GM19099 (cell line): Measurements from ENCODE around the gene PRR22.
A peak's percentile ranks its signal among the peaks of the same experiment; 100 is the strongest.

Source experiments
- POLR2A ChIP-seq: IDR thresholded peaks from 3 replicates; pipeline ENCODE4 v1.6.1; 2011; ENCODE audit warnings: low read depth; ENCODE audit not compliant: insufficient read length; ENCODE audit errors: extremely low read depth

Gene PRR22

DNA sequence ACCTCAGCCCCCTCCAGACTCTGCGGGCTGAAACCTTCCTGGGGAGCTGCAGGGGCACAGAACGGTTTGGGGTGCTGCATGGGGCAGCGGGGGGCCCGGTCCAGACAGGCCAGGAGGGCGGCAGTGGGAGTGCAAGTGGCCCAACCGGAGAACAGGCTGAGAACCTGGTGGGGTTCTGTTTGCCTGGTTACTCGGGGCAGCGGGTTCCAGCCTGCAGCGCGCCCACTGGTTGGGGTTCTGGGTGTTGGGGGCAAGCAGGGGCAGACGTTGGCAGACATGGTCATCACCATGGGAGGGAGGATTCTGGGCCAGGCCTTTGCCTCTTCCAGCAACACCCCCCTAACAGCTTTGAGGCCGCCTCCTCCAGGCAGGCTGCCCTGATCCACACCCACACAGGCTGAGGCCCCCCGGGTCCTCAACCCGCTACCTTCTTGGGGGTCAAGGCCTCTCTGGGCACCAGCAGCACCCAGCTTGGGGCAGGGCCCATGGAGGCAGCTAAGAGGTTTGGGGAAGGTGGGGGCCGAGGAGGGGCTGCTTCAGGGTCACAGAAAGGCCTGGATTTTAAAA lies at the start of gene PRR22:
PRR22 (minus strand) TSS at position 166 of the 567 bp plus-strand sequence; CDS start at position 80, 86 bp downstream.
- TF ChIP-seq POLR2A, result no peak

DNA sequence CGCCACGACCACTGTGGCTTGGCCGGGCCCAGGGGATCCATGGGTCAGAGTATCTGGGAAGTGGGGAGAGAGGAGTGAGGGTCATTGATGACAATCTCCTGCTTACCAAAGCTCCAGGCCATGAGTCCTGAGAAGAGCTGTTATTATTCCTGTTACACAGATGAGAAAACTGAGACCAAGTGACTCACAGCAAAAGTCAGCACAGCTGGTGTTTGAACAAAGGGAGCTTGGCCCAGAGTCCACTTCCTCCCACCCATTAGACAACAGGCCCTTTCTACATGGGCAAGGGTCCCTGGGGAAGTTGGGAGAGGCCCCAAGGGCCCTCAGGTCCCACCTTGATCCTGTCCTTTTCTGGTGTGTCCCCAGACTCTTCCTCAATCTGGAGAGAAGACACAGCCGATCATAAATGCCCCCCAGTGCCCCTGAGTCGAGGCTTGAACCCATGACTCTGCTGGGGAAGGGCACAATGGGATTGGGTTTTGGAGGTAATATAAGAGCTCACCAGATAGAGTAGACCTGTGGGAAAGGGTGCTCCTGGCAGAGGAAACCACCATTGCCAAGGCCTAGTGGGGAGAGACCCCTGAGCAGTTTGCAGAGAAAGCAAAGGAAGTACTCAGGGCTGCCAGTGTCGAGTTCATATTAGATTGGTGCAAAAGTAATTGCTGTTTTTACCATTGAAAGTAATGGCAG lies 48.1 kb upstream of the PRR22 start:
- TF ChIP-seq POLR2A, result no peak

DNA sequence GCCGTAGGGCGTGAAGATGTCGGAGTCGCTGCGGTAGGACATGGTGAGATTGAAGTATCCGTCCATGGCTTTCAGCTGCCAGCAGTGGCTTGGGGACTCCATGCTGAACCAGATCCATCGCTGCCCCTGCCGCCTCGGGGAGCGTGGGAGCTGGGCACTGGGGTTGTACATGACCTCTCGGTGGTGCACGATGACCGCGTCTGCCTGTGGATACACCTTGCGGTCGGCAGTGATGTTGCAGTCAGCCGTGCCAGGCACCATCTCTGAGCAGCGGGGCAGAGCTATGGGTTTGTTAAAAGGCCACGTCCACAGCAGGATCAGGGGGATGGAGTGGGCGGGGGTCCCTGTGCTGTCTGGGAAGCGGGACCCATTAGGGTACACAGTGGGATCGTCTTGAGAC lies 47.5 kb upstream of the PRR22 start:
- no peak for TF ChIP-seq POLR2A

DNA sequence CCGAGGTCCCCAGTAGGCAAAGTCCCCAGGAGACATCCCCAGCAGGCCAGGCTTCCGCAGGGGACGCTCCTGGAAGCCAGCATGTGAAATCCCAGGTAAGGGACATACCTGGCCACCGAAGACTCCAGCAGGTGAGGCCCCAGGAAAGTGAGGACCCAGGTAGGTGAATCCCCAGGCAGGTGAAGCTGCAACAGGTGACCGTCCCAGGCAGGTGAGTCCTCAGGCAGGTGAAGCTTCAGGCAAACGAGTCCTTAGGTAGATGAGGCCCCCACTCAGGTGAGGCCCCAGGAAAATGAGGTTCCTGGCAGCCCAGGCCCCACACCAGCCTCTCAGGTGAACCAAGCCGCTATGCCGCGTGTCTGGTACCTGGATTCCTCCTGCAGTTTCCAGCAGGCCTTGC lies 46.6 kb upstream of the PRR22 start:
- no peak for TF ChIP-seq POLR2A

DNA sequence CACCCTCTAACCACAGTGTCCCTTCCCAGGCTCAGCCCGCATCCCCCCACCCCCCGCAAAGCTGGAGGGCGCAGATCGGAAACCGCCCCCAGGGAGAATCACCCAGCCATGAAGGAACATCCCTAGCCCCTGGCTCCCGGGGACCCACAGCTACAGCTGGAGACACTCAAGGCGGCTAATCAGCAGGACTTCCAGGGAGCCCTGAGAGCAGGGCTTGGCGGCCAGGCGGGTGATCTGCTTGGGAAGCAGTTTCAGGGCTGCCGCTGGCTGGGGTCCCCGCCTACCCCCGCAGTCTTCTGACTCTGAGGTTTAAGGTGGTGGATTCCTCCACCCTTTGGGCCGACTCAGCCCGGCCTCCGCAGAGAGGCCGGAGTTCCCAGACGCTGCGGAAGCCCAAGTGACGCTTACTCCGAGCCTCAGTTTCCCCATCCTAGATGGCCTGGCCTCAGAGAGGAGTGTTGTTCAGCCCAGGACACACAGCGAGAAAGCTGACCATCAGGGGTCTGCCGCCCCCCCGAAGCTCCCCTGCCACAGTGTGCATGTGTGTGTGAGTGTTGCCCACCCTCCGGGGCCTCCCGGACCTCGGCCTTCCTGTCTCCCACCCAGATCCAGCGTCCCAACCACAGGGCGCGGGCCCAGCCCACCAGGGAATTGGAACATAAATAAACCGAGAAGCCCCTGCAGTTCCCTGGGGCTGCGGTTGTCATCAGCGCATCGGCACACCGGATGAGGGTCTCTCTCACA lies 45.2 kb upstream of the PRR22 start:
- no peak for TF ChIP-seq POLR2A

DNA sequence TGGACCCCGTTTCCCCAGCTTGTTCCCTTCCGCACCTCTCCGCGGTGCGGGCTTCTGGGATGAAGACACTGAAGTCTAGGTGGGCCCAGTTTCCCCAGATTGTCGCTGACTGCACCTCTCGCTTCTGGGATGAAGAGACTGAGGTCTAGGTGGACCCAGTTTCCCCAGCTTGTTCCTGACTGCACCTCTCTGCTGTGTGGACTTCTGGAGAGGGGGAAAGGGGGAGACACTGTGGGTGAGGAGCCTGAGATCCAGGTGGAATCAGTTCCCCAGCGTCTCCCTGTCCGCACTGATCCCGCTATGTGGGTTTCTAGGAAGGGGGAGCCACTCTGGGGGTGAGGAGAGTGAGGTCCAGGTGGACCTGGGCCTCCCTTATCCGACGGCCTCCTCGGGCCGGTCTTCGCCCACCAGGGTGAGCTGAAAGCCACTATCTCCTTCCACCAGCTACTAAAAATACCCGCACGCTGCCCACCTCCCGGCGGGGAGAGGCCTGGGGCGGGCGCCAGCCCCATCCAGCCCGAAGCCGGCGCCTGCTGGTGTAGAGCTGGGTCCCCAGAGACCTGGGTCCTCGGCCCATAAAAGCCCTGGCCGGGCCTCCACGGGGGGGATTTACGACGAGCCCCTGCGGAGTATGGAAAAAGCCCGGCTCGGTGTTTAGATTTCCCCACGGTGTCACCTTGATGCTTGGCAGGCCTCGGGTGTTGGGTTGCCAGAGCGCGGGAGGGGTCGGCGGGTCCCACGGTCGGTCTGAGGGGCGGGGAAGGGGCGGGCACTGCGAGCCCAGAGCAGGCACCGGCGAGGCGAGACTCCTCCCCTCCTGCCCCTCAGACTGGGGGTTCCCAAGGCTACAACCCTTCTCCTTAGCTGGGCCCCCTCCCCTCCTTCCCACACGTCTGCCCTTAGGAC lies 44.4 kb upstream of the PRR22 start:
- TF ChIP-seq POLR2A, result peak; percentile 27

DNA sequence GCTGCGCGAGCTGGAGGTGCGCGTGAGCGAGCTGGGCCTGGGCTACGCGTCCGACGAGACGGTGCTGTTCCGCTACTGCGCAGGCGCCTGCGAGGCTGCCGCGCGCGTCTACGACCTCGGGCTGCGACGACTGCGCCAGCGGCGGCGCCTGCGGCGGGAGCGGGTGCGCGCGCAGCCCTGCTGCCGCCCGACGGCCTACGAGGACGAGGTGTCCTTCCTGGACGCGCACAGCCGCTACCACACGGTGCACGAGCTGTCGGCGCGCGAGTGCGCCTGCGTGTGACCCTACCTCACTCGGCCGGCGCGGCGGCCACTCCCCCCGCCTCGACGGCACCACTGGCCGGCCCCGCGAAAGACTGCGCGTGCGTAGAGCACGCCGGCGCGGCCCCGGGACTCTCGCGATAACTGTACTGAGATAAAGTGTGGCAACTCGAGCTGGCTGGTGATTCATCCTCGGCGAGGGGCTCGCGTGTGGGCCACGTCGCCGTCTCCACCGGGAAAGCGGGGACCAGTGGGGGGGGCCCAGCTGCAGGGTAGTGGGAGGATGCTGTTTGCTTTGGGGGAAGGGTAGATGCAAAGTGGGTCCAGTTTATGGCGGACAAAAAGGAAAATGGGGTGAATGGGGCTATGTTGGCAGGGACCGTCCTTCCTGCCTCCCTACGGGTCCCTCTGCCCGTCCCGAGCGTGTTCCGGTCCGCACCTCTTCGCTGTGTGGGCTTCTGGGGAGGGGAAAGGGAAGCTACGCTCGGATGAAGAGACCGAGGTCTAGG lies 43.5 kb upstream of the PRR22 start:
- TF ChIP-seq POLR2A, result peak; percentile 99

DNA sequence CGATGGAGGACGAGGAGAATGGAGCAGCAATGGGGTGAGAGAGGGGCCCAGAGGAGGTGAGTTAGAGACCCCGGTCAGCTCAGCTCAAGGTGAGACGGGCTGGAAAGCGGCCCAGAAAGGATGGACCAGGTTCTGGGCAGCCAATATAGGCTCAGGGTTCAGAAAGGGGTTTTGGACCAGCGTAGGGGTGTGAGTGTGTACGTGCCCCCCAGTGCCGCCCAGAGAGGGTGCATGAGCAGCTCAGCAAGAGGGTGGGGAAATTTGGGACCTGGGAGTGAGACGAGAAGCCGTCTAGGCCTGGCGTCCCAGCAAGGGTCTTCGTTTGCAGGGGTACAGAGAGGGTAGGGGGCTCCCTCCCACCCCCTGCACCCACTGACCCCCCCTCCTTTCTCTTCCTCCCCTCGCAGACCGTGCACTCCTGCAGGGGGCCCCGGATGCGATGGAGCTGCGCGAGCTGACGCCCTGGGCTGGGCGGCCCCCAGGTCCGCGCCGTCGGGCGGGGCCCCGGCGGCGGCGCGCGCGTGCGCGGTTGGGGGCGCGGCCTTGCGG lies 42.9 kb upstream of the PRR22 start:
- no peak for TF ChIP-seq POLR2A

DNA sequence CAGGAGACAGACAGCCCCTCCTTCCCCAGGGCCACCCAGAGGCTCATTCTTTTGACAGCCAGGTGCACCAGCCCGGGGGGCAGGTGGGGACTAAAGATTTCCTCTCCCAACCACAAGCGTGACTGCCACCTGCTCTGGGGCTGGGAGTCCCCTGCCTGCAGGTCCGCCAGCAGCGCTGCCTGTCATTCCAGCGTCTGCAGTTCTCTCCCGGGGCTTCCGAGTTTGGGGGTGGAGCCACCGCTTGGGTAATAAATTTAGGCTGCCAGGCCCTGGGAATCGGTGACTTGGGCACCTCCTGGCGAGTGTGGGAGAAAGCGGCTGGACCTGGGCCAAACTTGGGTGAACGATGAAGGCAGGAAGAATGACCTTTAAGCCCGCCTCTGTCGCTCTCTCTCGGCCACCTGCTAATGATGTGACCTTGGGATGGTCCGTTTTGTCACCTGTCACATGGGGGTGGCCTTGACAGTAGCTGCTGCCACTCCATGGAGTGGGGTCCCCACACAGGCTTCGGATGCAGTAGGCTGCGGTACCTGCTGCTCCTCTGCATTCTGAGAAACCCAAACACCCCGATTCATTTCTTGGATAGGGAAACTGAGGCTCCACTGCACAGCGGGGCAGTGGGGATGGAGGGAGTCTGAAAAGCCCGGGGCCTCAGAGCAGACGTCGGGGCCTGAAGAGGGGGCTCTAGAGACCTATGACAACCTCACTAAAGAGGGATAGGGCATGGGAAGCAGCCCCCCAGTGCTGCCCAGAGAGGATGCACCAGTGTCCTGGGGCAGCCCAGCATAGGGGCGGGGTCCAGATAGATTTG lies 42.2 kb upstream of the PRR22 start:
- TF ChIP-seq POLR2A, result no peak

DNA sequence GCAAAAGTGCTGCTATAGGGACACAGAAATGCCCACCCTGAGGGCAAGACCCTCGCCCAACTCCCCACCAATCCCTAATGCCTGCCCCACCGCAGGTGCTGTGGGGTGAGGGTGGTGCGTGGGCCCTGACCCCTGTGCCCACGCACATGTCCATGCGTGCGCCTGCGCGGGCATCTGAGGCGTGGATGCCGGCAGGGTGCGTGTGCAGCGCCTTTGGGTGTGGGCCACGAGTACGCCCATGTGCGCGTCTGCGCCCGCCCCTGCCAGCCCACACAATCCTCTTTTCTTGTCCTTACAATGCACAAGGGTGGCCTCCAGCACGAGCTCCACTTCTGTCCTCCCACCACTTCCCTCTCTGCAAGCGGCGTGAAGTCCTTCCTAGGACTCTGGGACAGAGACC lies 40.6 kb upstream of the PRR22 start:
- no peak for TF ChIP-seq POLR2A

DNA sequence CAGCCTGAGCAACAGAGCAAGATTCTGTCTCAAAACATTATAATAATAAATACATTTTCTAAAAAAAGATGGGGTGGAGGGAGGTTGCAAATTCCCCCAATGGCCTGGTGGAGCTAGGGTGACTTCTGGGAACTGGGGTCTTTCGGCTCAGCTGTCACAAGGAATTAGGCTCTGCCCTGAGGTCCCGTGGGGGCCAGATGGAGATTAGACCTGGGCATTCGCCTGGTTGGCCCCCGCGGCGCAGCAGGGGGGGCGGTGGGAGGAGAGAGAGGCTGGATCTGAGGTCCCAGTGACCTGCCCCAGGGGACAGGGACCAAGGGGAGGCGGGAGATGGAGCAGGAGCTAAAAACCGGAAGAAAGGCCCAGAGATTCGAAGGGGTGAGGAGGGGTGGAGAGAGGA lies 40.2 kb upstream of the PRR22 start:
- no peak for TF ChIP-seq POLR2A

DNA sequence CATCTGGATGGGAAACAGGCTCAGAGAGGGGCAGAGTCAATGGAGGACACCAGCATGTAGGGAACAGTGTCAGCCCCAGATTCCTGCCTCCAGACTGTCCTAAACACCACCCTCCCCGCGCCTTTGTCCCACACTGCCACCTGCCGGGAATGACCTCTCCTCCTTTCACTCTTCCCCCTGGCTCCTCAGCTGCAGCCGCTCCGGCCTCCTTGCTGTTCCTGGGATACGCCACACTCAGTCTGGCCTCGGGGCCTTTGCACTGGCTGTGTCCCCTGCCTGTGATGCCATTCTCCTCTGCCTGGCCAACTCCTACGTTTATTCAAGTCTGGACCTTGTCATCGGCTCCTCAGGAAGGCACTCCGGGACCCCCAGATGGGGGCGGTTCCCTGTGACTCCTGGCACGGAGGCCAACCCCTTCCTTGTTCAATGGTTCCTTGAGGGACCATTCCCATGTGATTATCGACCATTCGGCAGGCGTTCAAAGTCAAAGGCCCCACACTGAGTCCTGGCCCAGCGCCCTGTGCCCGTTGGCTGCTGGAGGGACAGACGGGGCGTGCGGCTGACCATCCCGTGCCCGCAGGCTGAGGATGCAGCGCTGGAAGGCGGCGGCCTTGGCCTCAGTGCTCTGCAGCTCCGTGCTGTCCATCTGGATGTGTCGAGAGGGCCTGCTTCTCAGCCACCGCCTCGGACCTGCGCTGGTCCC lies 39.2 kb upstream of the PRR22 start:
- TF ChIP-seq POLR2A, result no peak

DNA sequence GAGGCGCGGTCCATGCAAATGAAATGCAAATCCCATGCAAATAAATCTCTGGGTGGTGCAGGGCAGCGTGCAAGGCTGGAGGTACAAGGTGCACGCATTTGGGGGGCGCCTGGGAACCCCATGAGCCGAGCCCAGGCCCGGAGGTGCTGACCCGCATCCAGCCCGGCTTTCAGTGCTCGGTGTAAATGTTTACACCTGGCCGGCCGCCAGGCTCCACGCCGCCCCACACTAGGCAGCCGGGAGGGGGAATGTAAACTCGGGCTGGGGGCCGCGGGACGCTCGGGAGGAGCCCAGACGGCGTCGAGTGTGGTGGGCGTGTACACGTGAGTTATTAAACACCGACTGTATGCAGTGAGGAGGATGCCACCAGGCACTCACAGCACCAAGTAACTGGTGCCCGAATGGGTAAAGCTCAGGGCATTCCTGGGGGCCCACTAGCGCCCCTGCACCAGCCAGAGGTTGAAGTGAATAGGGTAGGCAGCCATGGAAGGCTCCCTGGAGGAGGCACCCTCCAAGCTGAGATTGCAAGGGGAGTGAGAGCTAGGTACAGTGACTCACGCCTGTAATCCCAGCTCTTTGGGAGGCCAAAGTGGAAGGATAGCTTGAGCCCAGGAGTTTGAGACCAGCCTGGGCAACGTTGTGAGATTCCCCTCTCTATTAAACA lies 37.8 kb upstream of the PRR22 start:
- no peak for TF ChIP-seq POLR2A
